Prostate gland (tissue), 2 donors: ENCODE results near the gene ZKSCAN2. TPM values are rescaled to one million over a fixed set of nuclear protein-coding genes. Genes with fewer than 3 reads are reported as not detected.

Experiments
- DNase-seq: peaks from one replicate; pipeline ENCODE4 v3.0.0-alpha.2; 2019; ENCODE audit warnings: low spot score
- H3K27ac ChIP-seq, 2 donors: fragments of 200-600 bp; sonication (generic); 2 replicates each; pipeline ENCODE4 v1.5.1; 2017 to 2019
- H3K27me3 ChIP-seq: fragments of 200-600 bp; sonication (generic); replicated peaks from 2 replicates; pipeline ENCODE4 v1.5.1; 2019; ENCODE audit not compliant: insufficient read depth
- H3K36me3 ChIP-seq, 2 donors: fragments of 200-600 bp; sonication (generic); 1 replicate in 1 of 2; 2 replicates in 1 of 2; pipeline versions ENCODE4 v1.5.1 to v1.8.1; 2017 to 2019
- H3K4me1 ChIP-seq: fragments of 200-600 bp; sonication (generic); replicated peaks from 2 replicates; pipeline ENCODE4 v1.5.1; 2019
- H3K4me3 ChIP-seq, 2 donors: fragments of 200-600 bp; sonication (generic); 2 replicates each; pipeline ENCODE4 v1.5.1; 2017 to 2019
- H3K9me3 ChIP-seq: fragments of 200-600 bp; sonication (generic); 2 replicates; pipeline ENCODE4 v1.5.1; 2017
- CTCF ChIP-seq, 4 experiments: fragments of 200-600 bp in 2 of 4; fragments of 450-650 bp in 2 of 4; sonication (generic) in 2 of 4; IDR thresholded peaks; 1 replicate in 3 of 4; 2 replicates in 1 of 4; pipeline ENCODE4 v1.5.1; 2016 to 2019; ENCODE audit warnings: antibody characterized with exemption in 4 of 4, mild to moderate bottlenecking in 2 of 4, moderate library complexity in 2 of 4
- POLR2A ChIP-seq: fragments of 450-650 bp; IDR thresholded peaks from one replicate; pipeline ENCODE4 v1.6.1; 2016; ENCODE audit warnings: antibody characterized with exemption, mild to moderate bottlenecking
- POLR2AphosphoS5 ChIP-seq: sonication (generic); formaldehyde crosslinking; IDR thresholded peaks from one replicate; pipeline ENCODE4 v1.6.1; 2017; ENCODE audit warnings: antibody characterized with exemption
- WGBS: methylation state at CpG from one replicate; pipeline ENCODE4 v1.1.5; 2018; 5-methylcytosine and 5-hydroxymethylcytosine counted together
- intact Hi-C: fragments of 100-400 bp; cut with DNase I; formaldehyde crosslinking; loops from one replicate; pipeline ENCODE4 v1.14.2; 2022
- total RNA-seq, 2 donors: library from RNA; depleted of rRNA; stranded (reverse); fragments of >200 nt; gene quantifications; one replicate each; pipeline ENCODE4 v1.1.0, GENCODE V29; 2016

Gene ZKSCAN2
- total RNA-seq: 10 to 100 TPM in 1 of 2 donors, 1 to 10 TPM in 1; 3.2 to 11.8 TPM

- Histone ChIP-seq H3K36me3 (peaks cover 0 to 4% of the 10 kb centered on the region in 2 donors), H3K27me3 (no peaks in the 10 kb centered on the region), H3K4me1 (peaks cover 10% of the 10 kb centered on the region), H3K27ac (peak within 1 kb of the TSS; percentile 94 to 98), H3K9me3 (no peaks in the 10 kb centered on the region), H3K4me3 (peak within 1 kb of the TSS; percentile 79 to 82)
- intact Hi-C loops: no loop called here
- peak; percentile 91 for DNase-seq
- no peak for TF ChIP-seq CTCF (IDR thresholded peaks at IDR 0.05)
- TF ChIP-seq POLR2A: peak; percentile 64
- TF ChIP-seq POLR2AphosphoS5: peak; percentile 48
- WGBS: 2% methylated on average over 54 of the region's 69 CpGs
Measured at GRCh38 chr16:25257470-25257955, at the start of gene ZKSCAN2. Gene ZKSCAN2 (minus strand): TSS chr16:25257845. CDS start chr16:25257127, 718 bp downstream.

GRCh38 chr16:25299792-25300590, 42.3 kb upstream of the ZKSCAN2 start:
- Histone ChIP-seq H3K27me3 (no peaks in the 10 kb centered on the region), H3K4me3 (no peak overlapping the region), H3K4me1 (no peaks in the 10 kb centered on the region), H3K9me3 (no peaks in the 10 kb centered on the region), H3K36me3 (no peaks in the 10 kb centered on the region), H3K27ac (no peak overlapping the region)
- TF ChIP-seq POLR2AphosphoS5: no peak
- no peak for TF ChIP-seq POLR2A
- no peak for TF ChIP-seq CTCF (IDR thresholded peaks at IDR 0.05)
- WGBS: 58% methylated on average over 4 of the region's 4 CpGs
- DNase-seq: no peak
- intact Hi-C loops: no loop called here

- Histone ChIP-seq H3K4me1 (no peaks in the 10 kb centered on the region), H3K27ac (no peak overlapping the region), H3K36me3 (no peaks in the 10 kb centered on the region), H3K9me3 (no peaks in the 10 kb centered on the region), H3K4me3 (no peak overlapping the region), H3K27me3 (no peaks in the 10 kb centered on the region)
- 41% methylated on average over 5 of the region's 5 CpGs for WGBS
- TF ChIP-seq POLR2AphosphoS5: peak; percentile 22
- no peak for TF ChIP-seq CTCF (IDR thresholded peaks at IDR 0.05)
- TF ChIP-seq POLR2A: no peak
- intact Hi-C loops: no loop called here
- no peak for DNase-seq
Measured at GRCh38 chr16:25298165-25298872, 40.7 kb upstream of the ZKSCAN2 start.

- Histone ChIP-seq H3K9me3 (no peaks in the 10 kb centered on the region), H3K27ac (no peak overlapping the region), H3K27me3 (no peaks in the 10 kb centered on the region), H3K4me3 (no peak overlapping the region), H3K4me1 (no peaks in the 10 kb centered on the region), H3K36me3 (no peaks in the 10 kb centered on the region)
- intact Hi-C loops: no loop called here
- no peak for TF ChIP-seq CTCF (IDR thresholded peaks at IDR 0.05)
- no peak for TF ChIP-seq POLR2A
- TF ChIP-seq POLR2AphosphoS5: no peak
- WGBS: 82% methylated on average over 6 of the region's 6 CpGs
- DNase-seq: no peak
Measured at GRCh38 chr16:25297151-25297787, 39.6 kb upstream of the ZKSCAN2 start.
